B cell (primary cell): Measurements from ENCODE around the gene AK4. TPM values are rescaled to one million over a fixed set of nuclear protein-coding genes. Genes with fewer than 3 reads are reported as not detected.

Experiments used
- ATAC-seq: fragments of 200-7000 bp; cut with Tn5 transposase; one replicate; pipeline ENCODE4 v1.10.0; 2021; ENCODE audit warnings: low read depth, mild to moderate bottlenecking, moderate number of reproducible peaks, moderate library complexity
- CTCF ChIA-PET: fragments of 350-600 bp; sonication (Branson Sonifier 250); formaldehyde crosslinking; loops from one replicate; lab custom pipeline; 2021; ENCODE audit warnings: antibody characterized with exemption, inconsistent platforms; lab: Charles Lee
- POLR2A ChIA-PET: fragments of 350-600 bp; sonication (Branson Sonifier 250); formaldehyde crosslinking; loops from one replicate; lab custom pipeline; 2021; ENCODE audit warnings: antibody characterized with exemption; lab: Charles Lee
- DNase-seq: peaks from one replicate; pipeline ENCODE4 v3.0.0; 2013
- H2AFZ ChIP-seq: 2 replicates; pipeline ENCODE4 v1.6.1; 2012; ENCODE audit warnings: mild to moderate bottlenecking, low read depth, low read length; ENCODE audit not compliant: insufficient read depth, poor library complexity, severe bottlenecking
- H3K27ac ChIP-seq, 2 donors: 1 replicate in 1 of 2; 2 replicates in 1 of 2; pipeline ENCODE4 v1.5.1; 2012 to 2013; ENCODE audit warnings: low read length in 2 of 2, mild to moderate bottlenecking in 2 of 2, moderate library complexity in 1 of 2
- H3K27me3 ChIP-seq, 4 experiments: fragments of 200-600 bp in 1 of 4; sonication (generic) in 1 of 4; replicated peaks in 1 of 4; 1 replicate in 2 of 4; 2 replicates in 2 of 4; pipeline versions ENCODE4 v1.6.1 to v1.7.0; 2013 to 2016; ENCODE audit warnings: low read length in 3 of 4, mild to moderate bottlenecking in 2 of 4, mixed read lengths in 1 of 4, moderate library complexity in 1 of 4; ENCODE audit not compliant: insufficient read depth in 4 of 4, control insufficient read depth in 3 of 4; ENCODE audit errors: control extremely low read depth in 1 of 4
- H3K36me3 ChIP-seq, 2 experiments: replicated peaks in 1 of 2; 1 replicate in 1 of 2; 2 replicates in 1 of 2; pipeline versions ENCODE4 v1.6.1 to v1.7.1; 2013; ENCODE audit warnings: low read length in 1 of 2; ENCODE audit not compliant: insufficient read depth in 2 of 2, control insufficient read depth in 1 of 2; ENCODE audit errors: control extremely low read depth in 1 of 2, extremely low read depth in 1 of 2
- H3K4me1 ChIP-seq, 2 donors: fragments of 200-600 bp in 1 of 2; sonication (generic) in 1 of 2; 1 replicate in 1 of 2; 2 replicates in 1 of 2; pipeline versions ENCODE4 v1.5.1 to v1.6.1; 2013 to 2017; ENCODE audit warnings: low read length in 2 of 2; ENCODE audit not compliant: control insufficient read depth in 2 of 2, insufficient read depth in 2 of 2
- H3K4me2 ChIP-seq: replicated peaks from 2 replicates; pipeline ENCODE3; 2012; ENCODE audit warnings: mild to moderate bottlenecking, low read depth, low read length; ENCODE audit not compliant: poor library complexity, severe bottlenecking
- H3K4me3 ChIP-seq, 5 experiments: fragments of 200-600 bp in 1 of 5; sonication (generic) in 1 of 5; 1 replicate in 3 of 5; 2 replicates in 2 of 5; pipeline versions ENCODE4 v1.5.1 to v1.7.0; 2011 to 2016; ENCODE audit warnings: low read length in 4 of 5, mild to moderate bottlenecking in 4 of 5, low read depth in 2 of 5, control low read depth in 1 of 5, moderate library complexity in 1 of 5; ENCODE audit not compliant: insufficient read depth in 1 of 5; ENCODE audit errors: control extremely low read depth in 1 of 5, extremely low read depth in 1 of 5
- H3K79me2 ChIP-seq: fragments of 200-600 bp; sonication (generic); one replicate; pipeline ENCODE4 v1.6.0; 2016; ENCODE audit warnings: low read length; ENCODE audit not compliant: control insufficient read depth, insufficient read depth
- H3K9ac ChIP-seq: fragments of 200-600 bp; sonication (generic); 2 replicates; pipeline ENCODE4 v1.6.1; 2017; ENCODE audit warnings: mild to moderate bottlenecking, low read length, moderate library complexity
- H3K9me3 ChIP-seq, 3 donors: one replicate each; pipeline versions ENCODE4 v1.6.1 to v1.7.1; 2013; ENCODE audit warnings: low read length in 2 of 3; ENCODE audit not compliant: control insufficient read depth in 2 of 3, insufficient read depth in 1 of 3; ENCODE audit errors: control extremely low read depth in 1 of 3
- H4K20me1 ChIP-seq: 2 replicates; pipeline ENCODE4 v1.6.0; 2012; ENCODE audit warnings: mild to moderate bottlenecking, low read length; ENCODE audit not compliant: insufficient read depth, control insufficient read depth, poor library complexity, severe bottlenecking
- H3K27ac Mint-ChIP-seq: one replicate; pipeline ENCODE4 v1.8.0; 2021; ENCODE audit warnings: mixed read lengths
- H3K27me3 Mint-ChIP-seq: one replicate; pipeline ENCODE4 v1.8.0; 2021; ENCODE audit warnings: mixed read lengths
- H3K4me1 Mint-ChIP-seq: one replicate; pipeline ENCODE4 v1.8.0; 2021; ENCODE audit warnings: mixed read lengths
- H3K4me3 Mint-ChIP-seq: one replicate; pipeline ENCODE4 v1.8.0; 2021; ENCODE audit warnings: mixed read lengths
- H3K9me3 Mint-ChIP-seq: one replicate; pipeline ENCODE4 v1.8.0; 2022; ENCODE audit warnings: mixed read lengths; ENCODE audit not compliant: insufficient read depth
- EZH2 ChIP-seq: IDR thresholded peaks from 2 replicates; pipeline ENCODE4 v1.6.1; 2012; ENCODE audit warnings: borderline replicate concordance, low read depth, mild to moderate bottlenecking, moderate library complexity, low read length; ENCODE audit not compliant: insufficient read depth, poor library complexity, severe bottlenecking
- WGBS: methylation state at CpG from one replicate; pipeline ENCODE4 v1.1.5; 2013; ENCODE audit warnings: missing lambda C conversion rate; ENCODE audit not compliant: insufficient coverage; 5-methylcytosine and 5-hydroxymethylcytosine counted together
- intact Hi-C: fragments of 100-400 bp; cut with micrococcal nuclease; formaldehyde crosslinking; loops from one replicate; pipeline ENCODE4 v1.10.0; 2022
- polyA plus RNA-seq: library from polyadenylated mRNA; depleted of rRNA; stranded (reverse); fragments of >200 nt; gene quantifications from 2 replicates; pipeline ENCODE4 v1.2.3, GENCODE V29; 2012
- total RNA-seq, 2 donors: library from RNA; stranded (reverse); fragments of 120-200 nt in 1 of 2; gene quantifications; 1 replicate in 1 of 2; 2 replicates in 1 of 2; pipeline versions ENCODE4 v1.2.3 to v1.2.4, GENCODE V29; 2013 to 2022
- TF ChIP-seq, protein P1 (sequence below): fragments of 200-600 bp; IDR thresholded peaks from one replicate; pipeline ENCODE4 v1.8.0; 2022; ENCODE audit warnings: antibody characterized with exemption, mild to moderate bottlenecking

AK4 gene
- total and polyA plus RNA-seq, 2 donors (not counting 1 experiment from before 2014, with no cell fraction given) = 0.34 TPM; not detected in 1

DNA sequence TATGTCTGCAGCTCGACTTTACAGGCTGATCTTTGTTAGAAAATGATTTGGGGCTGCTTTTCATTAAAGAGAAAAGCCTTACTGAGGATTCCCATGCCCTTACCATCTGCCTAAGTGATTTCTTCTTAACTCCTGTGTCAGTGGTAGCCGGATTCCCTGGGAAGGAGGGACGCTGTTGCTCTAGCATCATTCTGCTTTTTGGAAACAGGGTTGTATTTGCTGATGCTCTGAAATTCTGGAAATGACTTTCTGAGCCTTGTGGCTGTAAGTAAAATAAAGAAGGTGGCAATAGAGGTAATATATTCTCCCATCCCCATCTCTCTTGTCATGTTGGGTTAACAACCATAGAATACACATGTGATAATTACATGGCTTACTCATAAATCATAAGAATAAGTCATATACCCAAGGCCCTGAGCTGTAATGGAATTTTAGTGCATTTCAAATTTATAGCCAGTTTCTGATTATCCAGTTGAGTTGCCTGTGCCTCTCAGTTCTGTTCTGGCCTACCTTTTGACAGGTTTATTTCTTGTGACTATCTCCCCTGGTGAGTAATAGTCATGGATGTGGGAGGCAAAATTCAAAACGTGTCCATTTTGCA lies 74.4 kb downstream of the AK4 start:
- no peaks in the 10 kb centered on the region for H3K36me3 ChIP-seq
- H3K27ac ChIP-seq = no peak overlapping the region
- CTCF ChIA-PET = no interaction called here
- ATAC-seq = no peak
- no peaks in the 10 kb centered on the region for H3K9me3 ChIP-seq
- no peak overlapping the region for H3K9ac ChIP-seq
- no peak overlapping the region for H3K4me3 ChIP-seq
- H3K27me3 Mint-ChIP-seq = peaks cover 7% of the 10 kb centered on the region
- no peak overlapping the region for H2AFZ ChIP-seq
- H3K4me1 ChIP-seq = no peaks in the 10 kb centered on the region
- H3K79me2 ChIP-seq = no peaks in the 10 kb centered on the region
- no CpG with 5 or more reads among the region's 4 CpGs for WGBS
- no peaks in the 10 kb centered on the region for H4K20me1 ChIP-seq
- no peak for TF ChIP-seq EZH2
- TF ChIP-seq, protein P1, sequence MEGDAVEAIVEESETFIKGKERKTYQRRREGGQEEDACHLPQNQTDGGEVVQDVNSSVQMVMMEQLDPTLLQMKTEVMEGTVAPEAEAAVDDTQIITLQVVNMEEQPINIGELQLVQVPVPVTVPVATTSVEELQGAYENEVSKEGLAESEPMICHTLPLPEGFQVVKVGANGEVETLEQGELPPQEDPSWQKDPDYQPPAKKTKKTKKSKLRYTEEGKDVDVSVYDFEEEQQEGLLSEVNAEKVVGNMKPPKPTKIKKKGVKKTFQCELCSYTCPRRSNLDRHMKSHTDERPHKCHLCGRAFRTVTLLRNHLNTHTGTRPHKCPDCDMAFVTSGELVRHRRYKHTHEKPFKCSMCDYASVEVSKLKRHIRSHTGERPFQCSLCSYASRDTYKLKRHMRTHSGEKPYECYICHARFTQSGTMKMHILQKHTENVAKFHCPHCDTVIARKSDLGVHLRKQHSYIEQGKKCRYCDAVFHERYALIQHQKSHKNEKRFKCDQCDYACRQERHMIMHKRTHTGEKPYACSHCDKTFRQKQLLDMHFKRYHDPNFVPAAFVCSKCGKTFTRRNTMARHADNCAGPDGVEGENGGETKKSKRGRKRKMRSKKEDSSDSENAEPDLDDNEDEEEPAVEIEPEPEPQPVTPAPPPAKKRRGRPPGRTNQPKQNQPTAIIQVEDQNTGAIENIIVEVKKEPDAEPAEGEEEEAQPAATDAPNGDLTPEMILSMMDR = no peak
- intact Hi-C loops = no loop called here
- H3K9me3 Mint-ChIP-seq = no peaks in the 10 kb centered on the region
- POLR2A ChIA-PET = no interaction called here
- no peaks in the 10 kb centered on the region for H3K4me1 Mint-ChIP-seq
- no peak for DNase-seq
- no peak overlapping the region for H3K4me2 ChIP-seq
- H3K27me3 ChIP-seq = no peaks in the 10 kb centered on the region
- H3K4me3 Mint-ChIP-seq = no peak overlapping the region
- H3K27ac Mint-ChIP-seq = no peak overlapping the region

DNA sequence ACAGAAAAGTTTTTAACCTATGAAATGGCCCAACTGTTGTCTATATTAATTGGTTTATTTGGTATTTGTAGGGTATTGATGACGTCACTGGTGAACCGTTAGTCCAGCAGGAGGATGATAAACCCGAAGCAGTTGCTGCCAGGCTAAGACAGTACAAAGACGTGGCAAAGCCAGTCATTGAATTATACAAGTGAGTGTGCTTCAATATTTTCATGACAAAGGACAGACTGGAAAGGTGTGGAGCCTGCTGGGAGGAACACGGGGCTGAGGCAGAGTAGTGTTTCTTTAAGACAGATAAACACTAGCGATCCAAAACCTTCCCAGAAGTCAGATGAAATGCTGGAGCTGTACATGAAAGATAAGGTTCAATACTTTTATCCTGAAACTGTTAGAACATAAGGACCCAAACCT lies 76.7 kb downstream of the AK4 start:
- DNase-seq = no peak
- Mint-ChIP-seq H3K4me3 (no peak overlapping the region), H3K4me1 (no peaks in the 10 kb centered on the region), H3K27ac (no peak overlapping the region), H3K9me3 (no peaks in the 10 kb centered on the region), H3K27me3 (peaks cover 8% of the 10 kb centered on the region)
- TF ChIP-seq, protein P1 = no peak
- no peak for TF ChIP-seq EZH2
- Histone ChIP-seq H3K4me1 (no peaks in the 10 kb centered on the region), H3K79me2 (no peaks in the 10 kb centered on the region), H4K20me1 (no peaks in the 10 kb centered on the region), H2AFZ (no peak overlapping the region), H3K27me3 (no peaks in the 10 kb centered on the region), H3K4me3 (no peak overlapping the region), H3K27ac (no peak overlapping the region), H3K9ac (no peak overlapping the region), H3K4me2 (no peak overlapping the region), H3K9me3 (no peaks in the 10 kb centered on the region), H3K36me3 (no peaks in the 10 kb centered on the region)
- intact Hi-C loops = no loop called here
- ATAC-seq = no peak
- ChIA-PET POLR2A (no interaction called here), CTCF (no interaction called here)
- WGBS = 81% methylated on average over 4 of the region's 6 CpGs
